DOHH2 (cell line): ENCODE data around the gene SYNCRIP.

Experiments
- CTCF ChIP-seq: fragments of 200-600 bp; sonication (generic); IDR thresholded peaks from one replicate; pipeline ENCODE4 v1.5.1; 2014; ENCODE audit warnings: antibody characterized with exemption, mild to moderate bottlenecking, low read depth, low read length; ENCODE audit not compliant: poor library complexity, severe bottlenecking
- EZH2phosphoT487 ChIP-seq: fragments of 200-600 bp; sonication (generic); IDR thresholded peaks from 2 replicates; pipeline ENCODE4 v1.6.1; 2017; ENCODE audit warnings: borderline replicate concordance, mild to moderate bottlenecking, antibody characterized with exemption, low read length, moderate library complexity, mixed read lengths

- no peak for TF ChIP-seq CTCF
- no peak for TF ChIP-seq EZH2phosphoT487
Observed at GRCh38 chr6:85644279-85644762, 1.6 kb upstream of the SYNCRIP start.
